AG04450 (cell line): Measurements from ENCODE around the gene PLD1. TPM values are rescaled to one million over a fixed set of nuclear protein-coding genes. Genes with fewer than 3 reads are reported as not detected.

Experiments used
- CTCF ChIA-PET: fragments of 300-600, 350-600 bp; formaldehyde crosslinking; extraction: SDS; loops from one replicate; lab custom pipeline; 2022; ENCODE audit warnings: antibody characterized with exemption, inconsistent platforms; lab: Charles Lee
- POLR2A ChIA-PET: fragments of 350-600 bp; formaldehyde crosslinking; extraction: SDS; loops from one replicate; lab custom pipeline; 2021; ENCODE audit warnings: antibody characterized with exemption, inconsistent platforms; lab: Yijun Ruan, JAX
- DNase-seq: peaks from one replicate; pipeline ENCODE4 v3.0.0-alpha.2; 2011; ENCODE audit warnings: low read depth, low spot score
- H3K27ac ChIP-seq: one replicate; pipeline ENCODE4 v1.5.1; 2012; ENCODE audit warnings: low read depth, low read length, control low read depth
- H3K27me3 ChIP-seq: one replicate; pipeline ENCODE4 v1.6.0; 2012; ENCODE audit warnings: low read length; ENCODE audit not compliant: control insufficient read depth, insufficient read depth
- H3K4me3 ChIP-seq: 2 replicates; pipeline ENCODE4 v1.5.1; 2011; ENCODE audit warnings: mild to moderate bottlenecking, low read depth, low read length, control low read depth
- H3K9me3 ChIP-seq: 2 replicates; pipeline ENCODE4 v1.5.1; 2012; ENCODE audit warnings: low read length; ENCODE audit not compliant: control insufficient read depth, insufficient read depth
- CTCF ChIP-seq: IDR thresholded peaks from 2 replicates; pipeline ENCODE4 v1.5.1; 2011; ENCODE audit warnings: low read depth, low read length, control low read depth, inconsistent platforms
- polyA plus RNA-seq: library from polyadenylated mRNA; depleted of rRNA; stranded (reverse); fragments of >200 nt; gene quantifications from 2 replicates; pipeline ENCODE4 v1.2.3, GENCODE V29; 2011

The PLD1 gene
- polyA plus RNA-seq, 1 experiment = 20.2 TPM

GRCh38 chr3:171614318-171614921, 195.9 kb downstream of the PLD1 start:
- Histone ChIP-seq H3K27me3 (no peaks in the 10 kb centered on the region), H3K27ac (no peak overlapping the region), H3K4me3 (no peak overlapping the region), H3K9me3 (no peaks in the 10 kb centered on the region)
- CTCF ChIA-PET = interaction anchor here (0.6 to 5.3 kb wide), 31 partner anchors 10 to 741 kb away, joined by 3 to 50 read pairs (median 4); no protein-coding TSS in a partner anchor
- DNase-seq = no peak
- POLR2A ChIA-PET = no interaction called here
- peak; percentile 76 for TF ChIP-seq CTCF

- H3K27me3 ChIP-seq = no peaks in the 10 kb centered on the region
- TF ChIP-seq CTCF = no peak
- ChIA-PET CTCF (no interaction called here), POLR2A (no interaction called here)
- no peaks in the 10 kb centered on the region for H3K9me3 ChIP-seq
- no peak overlapping the region for H3K4me3 ChIP-seq
- no peak overlapping the region for H3K27ac ChIP-seq
- DNase-seq = no peak
These were observed 202.8 kb downstream of the PLD1 start for GRCh38 chr3:171607452-171607851.

- no peak for TF ChIP-seq CTCF
- POLR2A ChIA-PET = no interaction called here
These were observed 204.0 kb downstream of the PLD1 start for GRCh38 chr3:171606151-171606751.

GRCh38 chr3:171604370-171604769, 205.9 kb downstream of the PLD1 start:
- Histone ChIP-seq H3K9me3 (no peaks in the 10 kb centered on the region), H3K4me3 (no peak overlapping the region), H3K27ac (no peak overlapping the region), H3K27me3 (no peaks in the 10 kb centered on the region)
- ChIA-PET CTCF (interaction anchor here (0.9 to 2.1 kb wide), 4 partner anchors 10 to 643 kb away, joined by 3 to 10 read pairs (median 4); no protein-coding TSS in a partner anchor), POLR2A (no interaction called here)
- DNase-seq = no peak
- no peak for TF ChIP-seq CTCF

More at GRCh38 chr3:171606151-171606751, 204.0 kb downstream of the PLD1 start:
- no peak overlapping the region for H3K4me3 ChIP-seq
- H3K9me3 ChIP-seq = no peaks in the 10 kb centered on the region
- CTCF ChIA-PET = no interaction called here
- DNase-seq = no peak
- no peak overlapping the region for H3K27ac ChIP-seq
- no peaks in the 10 kb centered on the region for H3K27me3 ChIP-seq

GRCh38 chr3:171602072-171602471, 208.2 kb downstream of the PLD1 start:
- ChIA-PET POLR2A (no interaction called here), CTCF (no interaction called here)
- TF ChIP-seq CTCF = no peak
- Histone ChIP-seq H3K27ac (no peak overlapping the region), H3K9me3 (no peaks in the 10 kb centered on the region), H3K27me3 (no peaks in the 10 kb centered on the region), H3K4me3 (no peak overlapping the region)
- no peak for DNase-seq
